Astrocyte (in vitro differentiated cells and primary cell): Measurements from ENCODE around the gene SPG11. TPM values are rescaled to one million over a fixed set of nuclear protein-coding genes. Genes with fewer than 3 reads are reported as not detected.

Source experiments
- DNase-seq: peaks from one replicate; pipeline ENCODE4 v3.0.0-alpha.2; 2010; ENCODE audit warnings: low read depth
- FAIRE-seq: peaks from 2 replicates; lab custom pipeline; 2011; peaks lifted over from hg19 to GRCh38; lab: Jason Lieb, UNC
- H2AFZ ChIP-seq: 2 replicates; pipeline ENCODE4 v1.6.0; 2012; ENCODE audit warnings: low read depth, low read length, inconsistent platforms
- H3K27ac ChIP-seq: 2 replicates; pipeline ENCODE4 v1.5.1; 2011; ENCODE audit warnings: low read depth, low read length, inconsistent platforms
- H3K27me3 ChIP-seq: 2 replicates; pipeline ENCODE4 v1.6.0; 2011; ENCODE audit warnings: low read length, inconsistent platforms; ENCODE audit not compliant: insufficient read depth
- H3K36me3 ChIP-seq: 2 replicates; pipeline ENCODE4 v1.5.1; 2011; ENCODE audit warnings: low read length, inconsistent platforms; ENCODE audit not compliant: insufficient read depth
- H3K4me1 ChIP-seq: 2 replicates; pipeline ENCODE4 v1.5.1; 2011; ENCODE audit warnings: low read length, inconsistent platforms; ENCODE audit not compliant: insufficient read depth
- H3K4me2 ChIP-seq: 2 replicates; pipeline ENCODE4 v1.6.0; 2012; ENCODE audit warnings: low read length, inconsistent platforms
- H3K4me3 ChIP-seq: 2 replicates; pipeline ENCODE4 v1.5.1; 2011; ENCODE audit warnings: low read depth, mild to moderate bottlenecking, low read length, inconsistent platforms; ENCODE audit not compliant: insufficient read depth
- H3K79me2 ChIP-seq: 2 replicates; pipeline ENCODE4 v1.6.0; 2012; ENCODE audit warnings: mild to moderate bottlenecking, low read length, inconsistent platforms; ENCODE audit not compliant: insufficient read depth
- H3K9ac ChIP-seq: 2 replicates; pipeline ENCODE4 v1.6.0; 2012; ENCODE audit warnings: mild to moderate bottlenecking, low read length, inconsistent platforms
- H3K9me3 ChIP-seq: 2 replicates; pipeline ENCODE4 v1.5.1; 2012; ENCODE audit warnings: low read depth, mild to moderate bottlenecking, low read length, inconsistent platforms; ENCODE audit not compliant: insufficient read depth
- H4K20me1 ChIP-seq: 2 replicates; pipeline ENCODE4 v1.6.0; 2012; ENCODE audit warnings: low read length, inconsistent platforms; ENCODE audit not compliant: insufficient read depth
- H3K27ac Mint-ChIP-seq: one replicate; pipeline ENCODE4 v1.8.0; 2021; ENCODE audit warnings: mild to moderate bottlenecking, mixed read lengths; ENCODE audit not compliant: unreplicated experiment
- H3K27me3 Mint-ChIP-seq: one replicate; pipeline ENCODE4 v1.8.0; 2021; ENCODE audit warnings: low read depth, mixed read lengths; ENCODE audit not compliant: unreplicated experiment
- H3K36me3 Mint-ChIP-seq: one replicate; pipeline ENCODE4 v1.8.0; 2021; ENCODE audit warnings: low read depth, mixed read lengths; ENCODE audit not compliant: unreplicated experiment
- H3K4me1 Mint-ChIP-seq: one replicate; pipeline ENCODE4 v1.8.0; 2021; ENCODE audit warnings: low read depth, mixed read lengths; ENCODE audit not compliant: unreplicated experiment
- H3K4me3 Mint-ChIP-seq: one replicate; pipeline ENCODE4 v1.8.0; 2021; ENCODE audit warnings: mild to moderate bottlenecking, moderate library complexity, mixed read lengths; ENCODE audit not compliant: unreplicated experiment
- H3K9me3 Mint-ChIP-seq: one replicate; pipeline ENCODE4 v1.8.0; 2021; ENCODE audit warnings: mild to moderate bottlenecking, mixed read lengths; ENCODE audit not compliant: unreplicated experiment
- EZH2 ChIP-seq: IDR thresholded peaks from 2 replicates; pipeline ENCODE4 v1.6.1; 2012; ENCODE audit warnings: mild to moderate bottlenecking, low read length, inconsistent platforms; ENCODE audit not compliant: insufficient read depth
- total RNA-seq: library from RNA; stranded (reverse); gene quantifications from 2 replicates; pipeline ENCODE4 v1.2.1, GENCODE V29; 2021
- TF ChIP-seq, protein P1 (sequence below): IDR thresholded peaks from 2 replicates; pipeline ENCODE4 v1.5.1; 2011; ENCODE audit warnings: low read depth, mild to moderate bottlenecking, inconsistent platforms, low read length, moderate library complexity; ENCODE audit not compliant: insufficient read depth

SPG11 gene
- total RNA-seq, 1 donor from 2014 or later = 34.4 TPM

DNA sequence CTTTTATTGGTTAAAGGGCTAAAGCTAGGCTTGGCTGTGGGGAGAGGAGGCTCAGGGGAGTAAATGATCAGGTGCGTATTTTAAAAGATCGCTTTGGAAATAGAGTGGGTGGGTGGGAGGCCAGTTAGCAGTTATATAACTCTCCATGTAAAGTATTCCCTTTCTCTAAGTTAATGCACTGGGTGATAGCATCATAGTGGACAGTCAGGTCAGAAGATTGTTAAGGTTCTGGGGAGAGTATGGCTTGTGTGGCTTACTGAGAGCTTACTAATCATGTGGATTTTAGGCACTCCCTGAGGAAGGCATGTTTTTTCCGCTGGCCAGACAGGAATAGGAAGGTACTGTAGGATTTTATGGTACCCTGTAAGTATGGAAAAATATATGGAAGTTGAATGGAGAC lies 132.8 kb downstream of the SPG11 start:
- Histone ChIP-seq H3K27me3 (no peaks in the 10 kb centered on the region), H2AFZ (no peak overlapping the region), H3K4me1 (peaks cover 4% of the 10 kb centered on the region), H3K36me3 (peaks cover 5% of the 10 kb centered on the region), H3K9me3 (no peaks in the 10 kb centered on the region), H3K27ac (no peak overlapping the region), H3K4me3 (no peak overlapping the region), H3K9ac (no peak overlapping the region), H3K79me2 (peaks cover 11% of the 10 kb centered on the region), H3K4me2 (no peak overlapping the region), H4K20me1 (no peaks in the 10 kb centered on the region)
- Mint-ChIP-seq H3K4me3 (no peak overlapping the region), H3K4me1 (peaks cover 5% of the 10 kb centered on the region), H3K9me3 (no peaks in the 10 kb centered on the region), H3K27ac (no peak overlapping the region), H3K27me3 (no peaks in the 10 kb centered on the region), H3K36me3 (peaks cover 2% of the 10 kb centered on the region)
- FAIRE-seq = no peak
- no peak for DNase-seq
- TF ChIP-seq, protein P1, sequence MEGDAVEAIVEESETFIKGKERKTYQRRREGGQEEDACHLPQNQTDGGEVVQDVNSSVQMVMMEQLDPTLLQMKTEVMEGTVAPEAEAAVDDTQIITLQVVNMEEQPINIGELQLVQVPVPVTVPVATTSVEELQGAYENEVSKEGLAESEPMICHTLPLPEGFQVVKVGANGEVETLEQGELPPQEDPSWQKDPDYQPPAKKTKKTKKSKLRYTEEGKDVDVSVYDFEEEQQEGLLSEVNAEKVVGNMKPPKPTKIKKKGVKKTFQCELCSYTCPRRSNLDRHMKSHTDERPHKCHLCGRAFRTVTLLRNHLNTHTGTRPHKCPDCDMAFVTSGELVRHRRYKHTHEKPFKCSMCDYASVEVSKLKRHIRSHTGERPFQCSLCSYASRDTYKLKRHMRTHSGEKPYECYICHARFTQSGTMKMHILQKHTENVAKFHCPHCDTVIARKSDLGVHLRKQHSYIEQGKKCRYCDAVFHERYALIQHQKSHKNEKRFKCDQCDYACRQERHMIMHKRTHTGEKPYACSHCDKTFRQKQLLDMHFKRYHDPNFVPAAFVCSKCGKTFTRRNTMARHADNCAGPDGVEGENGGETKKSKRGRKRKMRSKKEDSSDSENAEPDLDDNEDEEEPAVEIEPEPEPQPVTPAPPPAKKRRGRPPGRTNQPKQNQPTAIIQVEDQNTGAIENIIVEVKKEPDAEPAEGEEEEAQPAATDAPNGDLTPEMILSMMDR = no peak
- no peak for TF ChIP-seq EZH2

DNA sequence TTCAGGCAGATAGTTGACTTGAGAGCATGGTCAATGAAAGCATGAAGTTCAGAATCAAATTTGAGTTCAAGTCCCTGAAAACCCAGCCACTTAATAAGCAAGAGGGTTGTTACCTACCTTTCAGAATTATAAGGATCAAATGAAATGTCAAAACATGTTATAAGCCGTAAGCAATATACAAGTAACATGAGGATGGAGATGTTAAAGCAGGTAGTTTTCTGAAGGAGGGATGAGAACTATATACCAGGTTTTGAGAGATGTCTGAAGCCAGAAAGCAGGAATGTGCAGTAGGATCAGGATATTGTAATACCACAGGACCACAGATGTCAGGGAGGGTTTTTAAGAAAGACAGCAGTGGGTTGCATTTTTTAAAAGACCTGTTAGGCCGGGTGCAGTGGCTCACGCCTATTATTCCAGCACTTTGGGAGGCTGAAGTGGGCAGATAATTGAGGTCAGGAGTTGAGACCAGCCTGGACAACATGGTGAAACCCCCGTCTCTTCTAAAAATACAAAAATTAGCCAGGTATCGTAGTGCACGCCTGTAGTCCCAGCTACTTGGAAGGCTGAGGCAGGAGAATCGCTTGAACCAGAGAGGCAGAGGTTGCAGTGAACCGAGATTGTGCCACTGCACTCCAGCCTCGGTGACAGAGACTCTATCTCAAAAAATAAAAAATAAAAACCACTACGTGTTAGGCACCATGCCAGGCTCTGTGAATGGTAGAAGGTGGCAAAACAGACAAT lies 133.4 kb downstream of the SPG11 start:
- no peaks in the 10 kb centered on the region for H3K27me3 ChIP-seq
- peaks cover 1% of the 10 kb centered on the region for H3K4me1 Mint-ChIP-seq
- no peak for FAIRE-seq
- no peak overlapping the region for H3K27ac ChIP-seq
- no peak overlapping the region for H3K4me3 ChIP-seq
- H4K20me1 ChIP-seq = no peaks in the 10 kb centered on the region
- no peak overlapping the region for H3K27ac Mint-ChIP-seq
- no peak overlapping the region for H2AFZ ChIP-seq
- no peaks in the 10 kb centered on the region for H3K9me3 Mint-ChIP-seq
- H3K4me3 Mint-ChIP-seq = no peak overlapping the region
- no peak overlapping the region for H3K9ac ChIP-seq
- TF ChIP-seq EZH2 = no peak
- TF ChIP-seq, protein P1 = no peak
- H3K4me2 ChIP-seq = no peak overlapping the region
- H3K36me3 Mint-ChIP-seq = no peaks in the 10 kb centered on the region
- H3K79me2 ChIP-seq = peaks cover 5% of the 10 kb centered on the region
- no peaks in the 10 kb centered on the region for H3K4me1 ChIP-seq
- no peaks in the 10 kb centered on the region for H3K9me3 ChIP-seq
- H3K27me3 Mint-ChIP-seq = no peaks in the 10 kb centered on the region
- DNase-seq = no peak
- peaks cover 5% of the 10 kb centered on the region for H3K36me3 ChIP-seq

DNA sequence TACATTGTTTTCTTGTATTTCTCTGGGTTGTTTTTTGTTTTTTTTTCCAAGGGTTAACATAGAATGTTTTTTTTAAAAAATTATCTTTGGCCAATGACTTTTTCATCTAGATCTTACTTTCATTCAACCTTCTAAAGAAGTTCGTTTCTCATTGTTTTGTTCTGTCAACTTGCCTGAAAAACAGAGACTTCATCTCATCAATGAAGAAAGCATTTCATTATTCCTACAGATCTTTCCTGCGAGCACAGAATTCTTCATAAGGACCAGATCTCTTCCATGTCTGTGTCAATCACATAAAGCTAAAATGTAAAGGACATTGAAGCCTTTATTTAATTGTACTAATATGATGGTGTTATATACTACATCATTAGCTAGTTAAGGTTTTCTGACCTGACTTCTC lies 136.2 kb downstream of the SPG11 start:
- TF ChIP-seq, protein P1 = no peak
- TF ChIP-seq EZH2 = no peak
- H3K9me3 ChIP-seq = no peaks in the 10 kb centered on the region
- FAIRE-seq = no peak

More for the DNA sequence above, 136.2 kb downstream of the SPG11 start:
- DNase-seq = no peak
- Mint-ChIP-seq H3K27me3 (no peaks in the 10 kb centered on the region), H3K9me3 (no peaks in the 10 kb centered on the region), H3K4me3 (no peak overlapping the region), H3K4me1 (no peaks in the 10 kb centered on the region), H3K27ac (no peak overlapping the region), H3K36me3 (peaks cover 5% of the 10 kb centered on the region)
- H3K9ac ChIP-seq = no peak overlapping the region
- no peak overlapping the region for H2AFZ ChIP-seq
- no peaks in the 10 kb centered on the region for H3K27me3 ChIP-seq
- no peaks in the 10 kb centered on the region for H3K79me2 ChIP-seq
- H3K4me3 ChIP-seq = no peak overlapping the region
- no peak overlapping the region for H3K4me2 ChIP-seq
- no peaks in the 10 kb centered on the region for H4K20me1 ChIP-seq
- H3K36me3 ChIP-seq = peaks cover 5% of the 10 kb centered on the region
- H3K27ac ChIP-seq = no peak overlapping the region
- H3K4me1 ChIP-seq = no peaks in the 10 kb centered on the region
